GM19240 (cell line): Measurements from ENCODE around the gene DPF3.

Experiments
- DNase-seq: peaks from one replicate; pipeline ENCODE4 v3.0.0; 2011; ENCODE audit warnings: low spot score; ENCODE audit not compliant: insufficient read length

Gene DPF3

DNA sequence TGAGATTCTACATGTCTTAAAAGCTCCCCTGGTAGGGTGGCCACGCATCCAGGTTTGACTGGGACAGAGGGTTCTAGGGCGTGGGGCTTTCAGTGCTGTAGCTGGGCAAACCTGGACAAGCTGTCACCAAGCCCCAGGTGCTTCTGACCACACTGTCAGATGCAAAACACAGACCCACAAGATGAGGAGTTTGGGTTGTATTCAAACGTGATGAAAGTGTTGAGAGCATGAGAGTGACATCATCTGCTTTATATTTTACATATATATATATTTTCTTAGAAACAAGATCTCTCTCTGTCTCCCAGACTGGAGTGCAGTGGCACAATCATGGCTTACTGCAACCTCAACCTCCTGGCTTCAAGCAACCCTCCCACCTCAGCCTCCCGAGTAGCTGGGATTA, 210.1 kb downstream of the DPF3 start:
- no peak for DNase-seq

DNA sequence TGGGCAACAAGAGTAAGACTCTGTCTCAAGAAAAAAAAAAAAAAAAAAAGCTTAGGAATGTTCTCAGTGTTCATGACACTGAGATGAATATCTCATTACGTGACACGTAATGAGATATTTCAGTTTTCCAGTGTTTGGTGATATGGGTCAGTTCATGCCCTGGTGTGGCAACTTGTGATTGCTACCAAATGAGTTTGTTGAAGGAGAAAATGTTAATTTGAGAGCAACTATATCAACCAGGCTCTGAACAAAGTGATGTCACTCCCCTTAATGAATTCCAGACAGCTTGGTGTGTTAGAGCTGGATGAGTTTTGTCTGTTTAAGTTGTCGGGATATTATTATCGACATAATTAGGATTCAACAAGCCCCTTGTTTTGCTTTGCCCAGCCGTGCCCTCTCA, 211.7 kb downstream of the DPF3 start:
- no peak for DNase-seq

DNA sequence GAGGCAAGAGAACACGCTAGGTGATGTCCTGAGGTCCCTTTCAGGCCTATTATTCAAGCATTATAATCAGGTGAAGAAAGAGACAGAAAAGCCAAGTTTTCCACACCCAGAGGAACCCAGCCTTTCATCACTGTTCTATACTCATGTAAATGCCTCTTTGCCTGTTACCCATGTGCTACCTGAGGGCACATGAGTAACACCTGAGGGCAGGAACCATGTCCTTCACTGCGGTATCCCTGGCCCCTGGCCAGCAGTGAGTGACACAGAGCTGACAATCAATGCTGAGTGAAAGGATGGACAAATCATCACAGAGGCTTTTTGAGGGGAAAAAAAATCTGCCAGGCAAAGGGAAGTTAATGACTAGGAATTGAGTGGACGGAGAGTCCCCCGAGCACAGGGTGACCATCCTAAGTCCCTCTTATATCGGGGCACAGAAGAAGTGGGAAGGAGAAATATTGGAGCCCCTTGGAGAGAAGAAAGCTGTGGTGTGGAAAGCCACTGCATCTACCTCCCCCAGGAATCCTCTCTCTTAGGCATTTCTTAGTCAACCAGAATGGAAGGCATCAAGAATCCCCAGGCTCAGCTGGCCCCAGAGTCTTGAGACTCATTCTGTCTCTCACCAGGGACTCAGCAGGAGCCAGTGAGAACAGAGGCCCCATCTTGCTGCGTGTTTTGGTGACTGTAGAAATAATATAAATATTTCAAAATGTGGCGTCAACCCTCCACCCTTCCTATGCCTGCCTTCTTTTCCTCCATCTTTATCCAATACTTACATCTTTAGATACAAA, 212.9 kb downstream of the DPF3 start:
- DNase-seq = no peak

DNA sequence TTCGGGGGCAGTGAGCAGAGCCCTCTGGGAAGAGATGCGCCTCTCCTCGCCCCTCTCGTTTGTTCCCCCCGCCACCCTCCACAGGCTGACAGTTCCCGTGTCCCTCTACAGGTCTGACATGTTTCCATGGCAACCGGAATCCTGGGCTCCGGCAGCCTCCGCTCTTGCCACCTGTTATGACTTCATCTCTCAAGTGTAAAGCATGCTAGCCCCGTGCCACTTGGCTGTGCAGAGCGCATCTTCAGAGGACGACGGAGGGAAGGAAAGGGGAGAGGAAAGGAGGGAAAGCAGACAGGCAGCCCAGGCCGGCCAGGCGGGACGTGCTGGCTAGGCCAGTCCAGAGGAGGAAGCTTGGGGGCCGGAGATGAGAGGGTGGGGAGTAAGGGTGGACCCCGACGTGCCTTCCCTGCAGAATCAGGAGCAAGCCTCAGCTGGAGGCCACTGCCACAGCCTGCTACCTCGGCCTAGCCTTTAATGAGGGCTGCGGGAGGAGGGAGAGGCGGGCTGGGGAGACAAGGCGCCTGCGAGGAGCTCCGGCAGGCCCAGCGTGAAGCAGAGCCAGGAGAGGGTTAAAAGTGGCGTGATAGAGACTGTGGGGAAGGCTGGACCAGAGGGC, 214.3 kb downstream of the DPF3 start:
- DNase-seq = no peak

DNA sequence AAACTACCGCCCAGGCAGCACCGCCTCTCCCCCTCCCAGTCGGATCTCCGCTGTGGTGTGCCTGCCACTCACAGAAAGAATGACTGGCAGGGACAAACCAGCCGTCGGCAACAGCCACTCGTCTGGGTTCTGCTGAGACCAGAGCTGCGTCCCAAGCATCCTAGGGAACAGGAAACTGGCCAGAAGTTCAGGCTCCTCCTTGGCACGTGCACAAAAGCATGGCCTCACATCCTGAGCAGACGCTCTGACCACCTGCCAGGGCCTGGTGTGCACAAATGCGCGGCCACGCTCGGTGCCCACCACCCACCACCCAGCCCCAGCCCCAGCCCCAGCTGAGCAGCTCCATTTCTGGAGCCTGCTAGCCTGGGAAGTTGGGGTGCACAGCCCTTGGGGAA, 214.8 kb downstream of the DPF3 start:
- no peak for DNase-seq

DNA sequence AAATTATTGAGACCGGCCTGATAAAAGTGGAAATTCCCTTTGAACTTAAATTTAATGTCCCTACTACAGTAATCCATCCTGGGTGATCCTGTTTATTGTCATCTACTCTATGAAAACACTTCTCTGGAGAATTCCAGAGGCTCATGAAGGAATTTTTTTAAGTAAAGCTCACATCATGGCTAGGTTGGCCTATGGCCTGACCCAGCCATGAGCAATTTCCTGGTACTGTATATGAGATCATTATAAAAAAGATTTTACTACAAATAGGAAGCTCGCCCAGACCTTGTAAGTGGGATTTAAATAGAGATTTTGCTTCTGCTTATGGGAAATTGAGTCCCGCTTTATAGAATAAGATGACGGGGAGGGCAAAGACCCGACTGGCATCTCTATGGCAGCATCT, 215.5 kb downstream of the DPF3 start:
- no peak for DNase-seq

DNA sequence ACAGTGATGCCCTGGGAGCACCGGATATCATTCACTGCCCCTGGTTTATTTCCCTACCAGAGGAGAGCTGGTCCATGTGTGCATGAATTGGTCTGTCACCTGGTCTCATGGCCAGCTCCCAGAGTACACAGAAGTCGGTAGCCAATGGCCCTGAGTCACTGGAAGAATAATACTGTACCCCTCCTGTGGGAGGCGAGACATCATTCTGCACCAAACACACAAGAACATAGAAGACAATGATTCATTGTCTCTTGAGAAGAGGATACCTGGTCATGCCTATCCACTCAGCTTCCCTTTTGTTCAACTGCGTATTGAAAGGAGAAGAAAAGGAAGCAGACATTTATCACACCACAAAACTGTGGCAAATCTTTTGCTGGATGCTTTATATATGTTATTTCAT, 216.2 kb downstream of the DPF3 start:
- no peak for DNase-seq

DNA sequence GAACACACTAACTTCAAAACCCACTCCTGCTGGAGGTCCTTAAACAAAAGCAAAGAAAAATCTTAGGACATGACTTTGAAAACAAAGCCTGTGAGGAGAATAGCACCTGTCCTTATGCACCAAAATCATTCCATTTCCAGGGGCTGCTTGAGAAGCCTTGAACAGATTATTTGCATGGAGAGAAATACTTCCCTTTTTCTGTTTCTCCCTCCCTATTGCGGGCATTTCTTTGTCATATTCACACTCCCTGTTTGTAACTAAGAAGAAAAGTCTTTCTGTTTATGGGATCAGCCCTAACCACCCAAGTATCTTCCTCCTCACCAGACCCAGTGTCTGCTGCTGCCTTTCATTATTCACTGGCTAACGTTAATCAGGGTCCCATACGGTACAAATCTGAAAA, 218.8 kb downstream of the DPF3 start:
- peak; percentile 33 for DNase-seq

DNA sequence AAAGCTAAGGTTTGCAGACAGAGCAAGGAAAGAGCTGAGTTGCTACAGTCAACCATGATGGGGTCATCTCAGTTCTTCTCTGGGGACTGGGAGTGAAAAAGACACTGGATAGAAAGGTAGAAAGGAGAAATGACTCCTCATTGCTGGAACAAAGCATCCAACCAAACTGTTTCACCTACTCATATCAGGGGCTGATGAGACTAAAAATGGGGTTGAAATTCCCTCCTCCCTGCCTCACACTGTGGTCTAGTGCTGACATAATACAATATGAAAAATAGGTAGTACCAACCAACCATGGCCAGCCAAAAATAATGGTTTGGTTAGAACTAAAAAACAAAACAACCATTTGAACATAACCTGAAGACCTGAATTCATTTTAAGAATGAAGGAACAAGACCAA, 220.7 kb downstream of the DPF3 start:
- DNase-seq = no peak

DNA sequence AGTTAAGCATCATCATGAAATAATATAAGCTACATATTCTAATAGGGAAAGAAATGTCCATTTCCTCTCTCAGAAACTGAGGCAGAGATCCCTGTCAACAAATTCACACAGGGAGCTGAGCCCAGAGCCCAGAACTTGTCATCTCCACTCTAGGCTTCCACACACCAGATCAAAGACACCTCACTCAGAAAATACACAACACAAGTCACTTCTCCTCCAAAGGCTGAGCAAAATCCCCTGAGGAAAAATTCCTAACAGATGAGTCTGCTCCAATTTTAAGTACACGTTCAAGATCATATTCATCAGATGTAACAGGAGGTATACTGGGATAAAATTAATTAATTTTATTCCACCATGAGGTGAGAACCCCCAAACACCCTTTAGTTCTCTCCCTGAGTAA, 227.3 kb downstream of the DPF3 start:
- no peak for DNase-seq

DNA sequence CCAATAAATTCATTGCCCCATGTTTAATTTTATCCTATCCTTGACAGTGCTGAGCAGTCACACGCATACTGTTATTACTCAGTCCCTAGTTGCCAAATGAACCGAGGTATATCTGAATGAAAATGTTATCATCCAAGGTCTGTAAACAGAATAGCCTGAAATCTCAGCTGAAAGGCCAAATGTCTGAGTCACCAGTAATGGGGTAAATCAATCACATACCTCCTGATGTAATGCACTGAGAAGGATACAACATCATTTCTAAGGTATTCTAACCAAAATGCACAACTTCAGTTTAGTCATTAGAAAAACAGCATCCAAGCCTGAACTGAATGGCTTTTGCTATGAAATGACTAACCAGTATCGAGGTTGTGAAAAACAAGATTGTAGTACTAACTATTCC, 228.6 kb downstream of the DPF3 start:
- no peak for DNase-seq

DNA sequence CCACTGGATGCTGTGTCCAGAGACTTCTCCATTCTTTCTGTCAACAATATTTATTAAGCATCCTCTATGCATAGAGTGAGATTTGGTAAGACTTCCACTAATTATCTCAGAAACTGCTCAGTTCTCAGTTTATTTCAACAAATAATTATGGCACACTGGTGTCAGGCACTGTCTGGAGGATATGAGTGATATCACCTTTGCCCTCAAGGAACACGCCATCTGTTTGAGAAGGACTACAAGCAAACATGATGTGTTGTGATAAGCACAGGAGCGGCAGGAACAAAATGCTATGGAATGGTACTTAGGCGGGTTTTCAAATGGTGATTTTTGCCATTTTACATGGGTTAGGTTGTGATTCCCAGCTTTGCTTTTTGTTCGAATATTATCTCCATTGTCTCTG, 229.2 kb downstream of the DPF3 start:
- DNase-seq = no peak

DNA sequence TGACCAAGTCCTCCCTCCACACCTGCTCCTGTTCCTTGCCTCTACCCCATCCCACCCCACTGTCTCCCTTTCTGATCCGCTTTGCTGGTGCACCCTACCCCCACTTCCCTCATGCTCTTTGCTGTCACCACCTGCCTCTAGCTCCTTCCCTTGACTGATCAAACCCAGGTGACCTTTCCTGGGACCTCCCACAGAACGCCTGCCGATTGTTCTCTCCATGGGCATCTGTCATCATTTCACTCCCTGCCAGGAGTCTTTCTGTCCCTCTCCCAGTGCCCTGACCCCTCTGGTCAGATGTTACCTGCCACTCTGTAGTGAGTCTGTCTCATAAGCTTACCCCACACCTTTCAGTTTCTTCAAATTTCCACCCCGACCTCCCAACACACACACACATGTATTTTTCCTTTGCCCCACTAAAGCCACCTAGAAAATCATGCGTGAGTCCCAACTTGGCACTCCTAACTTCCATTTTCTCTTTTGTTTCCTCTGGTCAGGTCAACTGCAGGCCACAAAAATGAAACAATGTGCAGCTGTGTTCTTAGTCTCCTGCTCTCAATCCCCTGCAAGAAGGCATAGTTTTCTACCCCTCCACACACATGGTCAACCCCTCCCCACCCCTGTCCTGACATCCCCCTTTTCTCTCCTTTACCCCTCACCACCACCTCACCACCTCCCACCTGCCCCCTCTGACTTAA, 229.8 kb downstream of the DPF3 start:
- no peak for DNase-seq

DNA sequence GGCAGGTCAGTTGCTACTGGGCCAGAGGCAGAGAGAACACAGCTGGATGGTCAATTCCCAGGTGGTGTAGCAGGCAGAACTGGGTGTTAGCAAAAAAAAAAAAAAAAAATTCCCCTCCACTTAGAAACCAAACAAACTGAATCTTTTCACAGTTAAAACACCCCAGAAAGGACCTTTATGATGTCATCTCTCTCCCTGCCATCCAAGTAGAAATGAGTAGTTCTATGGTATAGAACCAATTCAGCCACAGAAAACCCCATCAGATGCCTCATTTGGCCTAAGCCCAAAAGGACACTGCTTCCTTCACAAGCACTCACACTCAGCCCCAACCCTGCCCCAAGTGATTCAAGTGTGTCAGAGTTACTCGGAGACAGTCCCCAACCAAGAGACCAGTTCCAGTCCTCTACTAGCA, 230.8 kb downstream of the DPF3 start:
- DNase-seq = no peak

DNA sequence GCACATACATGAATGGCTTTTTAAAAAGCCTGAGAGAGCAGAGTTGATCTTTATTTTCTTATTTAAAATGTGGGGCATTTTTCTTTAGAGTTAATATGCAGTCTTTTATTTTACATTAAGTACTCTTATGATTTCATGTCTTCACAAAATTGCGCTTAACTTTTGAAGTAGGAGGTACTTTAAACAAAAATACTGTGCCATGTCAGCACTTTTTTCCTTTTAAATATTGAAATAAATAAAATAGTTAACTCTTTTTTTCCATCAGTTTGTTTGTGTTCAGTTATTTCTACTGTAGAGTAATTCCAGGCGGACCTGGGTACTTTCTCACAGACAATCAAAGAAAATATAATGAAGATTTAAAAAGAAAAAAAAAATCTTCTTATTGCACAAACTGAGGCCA, 231.7 kb downstream of the DPF3 start:
- no peak for DNase-seq

DNA sequence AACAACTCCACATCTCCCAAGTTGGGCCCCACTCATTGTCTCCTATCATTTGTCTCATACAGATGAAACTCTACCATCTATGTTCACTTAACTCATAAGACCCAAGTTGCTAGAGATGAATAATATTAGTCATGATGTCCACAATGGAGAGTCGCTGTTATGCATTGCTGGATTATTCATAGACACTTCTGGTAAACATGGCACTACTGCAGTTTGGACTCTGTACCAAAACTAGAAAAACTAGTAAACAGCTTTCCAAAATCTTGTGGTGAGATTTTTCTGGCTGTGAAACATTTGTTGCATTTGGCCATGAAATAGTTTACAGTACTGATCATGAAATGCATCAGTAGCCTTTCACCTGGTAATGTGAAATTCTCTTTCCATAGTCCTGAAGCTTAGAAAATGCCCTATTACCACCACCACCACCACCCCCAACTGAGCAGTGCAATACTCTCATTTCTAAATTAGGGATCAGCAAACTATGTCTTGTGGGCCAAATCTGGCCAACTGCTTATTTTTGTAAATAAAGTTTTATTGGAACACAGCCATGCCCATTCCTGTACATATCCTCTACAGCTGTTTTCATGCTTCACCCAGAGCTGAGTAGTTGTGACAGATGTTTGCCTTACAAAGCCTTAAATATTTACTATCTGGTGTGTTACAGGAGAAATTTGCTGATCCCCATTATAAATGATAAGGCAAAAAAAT, 236.5 kb downstream of the DPF3 start:
- DNase-seq = no peak

DNA sequence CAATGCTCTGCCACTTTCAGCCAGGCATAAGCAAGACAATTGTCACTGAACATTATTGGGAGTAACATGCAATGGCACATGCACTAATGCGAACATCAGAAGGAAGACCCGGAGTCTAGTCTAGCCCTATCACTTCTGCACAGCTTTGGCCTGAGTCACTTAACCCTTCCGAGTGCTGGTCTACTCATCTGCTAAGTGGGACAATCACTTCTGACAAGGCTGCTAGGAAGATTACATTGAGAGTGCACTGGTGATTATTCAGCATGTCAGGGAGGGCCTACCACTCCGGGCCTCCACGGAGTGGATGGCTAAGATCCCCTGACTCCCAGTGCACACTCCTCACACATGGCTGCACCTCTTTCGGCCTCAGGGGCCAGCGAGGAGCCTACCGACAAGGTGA, 240.9 kb downstream of the DPF3 start:
- no peak for DNase-seq

DNA sequence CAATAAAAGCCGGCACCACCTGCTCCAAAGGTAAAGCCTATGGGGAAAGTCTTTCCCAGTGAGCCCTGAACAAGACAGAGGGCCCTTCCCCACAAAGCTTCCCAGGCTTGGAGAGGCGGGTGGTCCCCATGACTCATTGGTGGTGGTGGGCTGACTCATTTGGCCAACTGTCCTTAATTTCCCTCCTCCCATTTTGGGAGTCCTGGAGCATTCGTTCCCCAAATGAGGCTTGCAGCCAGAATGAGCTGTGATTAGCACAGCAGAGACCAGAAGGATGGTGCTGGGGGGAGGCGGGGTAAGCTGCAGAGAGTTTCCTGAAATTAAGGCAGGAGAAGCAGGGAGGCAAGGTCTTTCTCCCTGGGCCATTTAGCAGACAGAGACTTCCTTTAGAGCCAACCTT, 241.7 kb downstream of the DPF3 start:
- DNase-seq = no peak

DNA sequence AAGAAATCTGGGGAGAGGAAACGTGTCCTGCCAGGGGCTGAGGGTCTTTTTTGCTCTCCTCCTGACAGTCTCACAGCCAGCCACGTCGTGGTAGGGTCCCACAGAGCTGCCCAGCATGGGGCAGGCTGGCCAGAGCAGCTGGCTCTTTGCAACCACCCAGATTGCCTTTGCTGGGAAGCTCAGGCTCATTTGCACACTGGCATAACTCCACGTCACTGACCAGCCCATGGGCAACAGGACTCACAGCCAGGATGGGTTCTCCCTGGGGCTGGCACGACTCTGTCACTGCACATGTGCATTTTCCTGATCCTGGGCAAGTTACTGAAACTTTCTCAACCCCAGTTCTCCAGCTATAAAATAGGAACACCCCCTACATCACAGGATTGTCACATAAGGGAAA, 242.2 kb downstream of the DPF3 start:
- DNase-seq = no peak

DNA sequence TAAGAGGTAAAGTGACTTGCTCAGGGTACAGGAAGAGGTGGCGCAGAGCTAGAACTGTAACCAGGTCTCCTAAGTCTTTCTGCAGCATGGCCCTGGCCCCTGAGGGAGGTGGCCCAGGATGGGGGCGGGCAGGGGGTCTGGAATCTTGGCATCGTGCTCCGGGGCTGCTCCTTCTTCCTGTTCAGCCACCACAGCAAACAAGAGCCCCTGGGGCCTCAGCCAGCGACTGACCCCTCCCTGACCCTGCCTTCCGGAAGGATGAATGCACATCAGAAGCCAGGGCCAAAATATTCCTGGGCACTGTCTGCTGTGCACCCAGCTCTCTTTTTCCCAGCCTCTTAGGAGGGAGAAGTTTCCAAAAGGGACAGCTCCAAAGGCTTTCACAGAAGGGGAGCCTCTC, 242.8 kb downstream of the DPF3 start:
- no peak for DNase-seq

DNA sequence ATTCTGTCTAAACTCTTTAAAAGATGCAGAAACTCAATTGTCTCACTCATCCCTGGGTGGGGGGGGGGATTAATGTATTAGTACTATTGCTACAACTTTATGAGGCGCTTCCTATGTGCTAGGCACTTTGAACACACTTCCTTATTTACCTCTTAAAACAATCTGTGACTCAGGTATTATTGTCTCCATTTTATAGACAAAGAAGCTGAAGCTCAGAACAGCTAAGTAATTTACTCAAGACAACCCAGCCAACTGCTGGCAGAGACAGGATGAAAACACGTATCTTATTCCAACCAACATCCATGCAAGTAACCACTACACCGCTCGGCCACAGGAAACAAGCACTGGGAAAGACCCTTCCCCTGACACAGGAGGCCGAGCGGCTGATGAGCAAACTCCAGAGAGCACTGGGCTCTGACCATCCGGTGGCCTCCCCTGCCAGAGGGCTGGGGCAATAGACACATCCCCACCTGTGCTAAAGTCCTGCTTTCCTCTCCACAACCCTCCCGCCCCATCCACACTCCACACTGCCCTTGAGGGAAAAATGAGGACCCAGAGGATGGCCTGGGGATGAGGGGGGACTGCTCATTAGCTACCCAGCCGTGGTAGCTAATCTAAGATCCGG, 244.2 kb downstream of the DPF3 start:
- no peak for DNase-seq

DNA sequence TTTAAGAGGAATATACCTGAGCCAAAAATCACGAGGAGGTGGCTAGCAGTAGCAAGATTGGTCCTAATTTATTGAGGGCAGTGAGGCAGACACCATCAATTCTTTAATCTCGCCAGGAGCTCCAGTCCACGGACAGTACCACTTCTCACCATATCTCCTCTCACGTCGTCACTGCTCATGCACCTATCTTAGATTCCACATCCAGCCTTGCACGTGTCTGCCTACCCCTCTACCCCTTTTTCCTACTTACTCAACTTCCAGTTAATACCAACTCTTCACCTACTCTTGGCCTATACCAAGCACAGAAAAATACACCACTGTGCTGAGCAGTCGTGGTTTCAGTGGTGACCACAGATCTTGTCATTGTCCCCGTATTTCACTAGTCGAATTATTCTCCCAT, 246.1 kb downstream of the DPF3 start:
- DNase-seq = no peak
